ENCODE results near the gene UNK.
A peak's percentile ranks its signal among the peaks of the same experiment; 100 is the strongest.
"Not testable (repeated sequence)": the region's sequence is repeated elsewhere in the genome, so short reads cannot be mapped to it uniquely, and the experiment has no call there.

Gene UNK

DNA sequence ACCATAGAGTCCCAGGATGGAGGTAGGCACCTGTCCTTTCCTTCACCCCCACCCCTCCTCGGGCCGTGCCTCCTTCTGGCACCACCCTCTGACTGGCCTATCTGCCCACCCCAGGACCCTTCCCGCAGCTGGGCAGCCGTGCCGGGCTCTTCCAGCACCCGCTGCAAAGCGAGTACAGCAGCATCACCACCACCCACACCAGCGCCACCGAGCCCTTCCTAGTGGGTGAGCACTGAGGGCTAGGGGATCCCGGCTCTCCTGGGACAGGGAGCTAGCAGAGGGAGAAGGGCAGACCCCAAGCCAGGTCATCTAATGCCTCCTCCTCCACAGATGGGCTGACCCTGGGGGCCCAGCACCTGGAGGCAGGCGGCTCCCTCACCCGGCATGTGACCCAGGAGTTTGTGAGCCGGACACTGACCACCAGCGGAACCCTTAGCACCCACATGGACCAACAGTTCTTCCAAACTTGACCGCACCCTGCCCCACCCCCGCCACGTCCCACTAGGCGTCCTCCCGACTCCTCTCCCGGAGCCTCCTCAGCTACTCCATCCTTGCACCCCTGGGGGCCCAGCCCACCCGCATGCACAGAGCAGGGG, 27.4 kb upstream of the UNK start:
- Mint-ChIP-seq H3K27me3 (peaks cover 15% of the 10 kb centered on the region), H3K27ac (no peak overlapping the region), H3K36me3 (no peaks in the 10 kb centered on the region), H3K4me1 (peaks cover 16% of the 10 kb centered on the region), H3K9me3 (no peaks in the 10 kb centered on the region), H3K4me3 (no peak overlapping the region)
- CTCF ChIA-PET, result interaction anchor here (1.8 to 9.8 kb wide), 3 partner anchors 6 to 124 kb away, joined by 5 to 110 read pairs (median 5); partner anchors contain the start of gene SMIM5
- no peak for DNase-seq

DNA sequence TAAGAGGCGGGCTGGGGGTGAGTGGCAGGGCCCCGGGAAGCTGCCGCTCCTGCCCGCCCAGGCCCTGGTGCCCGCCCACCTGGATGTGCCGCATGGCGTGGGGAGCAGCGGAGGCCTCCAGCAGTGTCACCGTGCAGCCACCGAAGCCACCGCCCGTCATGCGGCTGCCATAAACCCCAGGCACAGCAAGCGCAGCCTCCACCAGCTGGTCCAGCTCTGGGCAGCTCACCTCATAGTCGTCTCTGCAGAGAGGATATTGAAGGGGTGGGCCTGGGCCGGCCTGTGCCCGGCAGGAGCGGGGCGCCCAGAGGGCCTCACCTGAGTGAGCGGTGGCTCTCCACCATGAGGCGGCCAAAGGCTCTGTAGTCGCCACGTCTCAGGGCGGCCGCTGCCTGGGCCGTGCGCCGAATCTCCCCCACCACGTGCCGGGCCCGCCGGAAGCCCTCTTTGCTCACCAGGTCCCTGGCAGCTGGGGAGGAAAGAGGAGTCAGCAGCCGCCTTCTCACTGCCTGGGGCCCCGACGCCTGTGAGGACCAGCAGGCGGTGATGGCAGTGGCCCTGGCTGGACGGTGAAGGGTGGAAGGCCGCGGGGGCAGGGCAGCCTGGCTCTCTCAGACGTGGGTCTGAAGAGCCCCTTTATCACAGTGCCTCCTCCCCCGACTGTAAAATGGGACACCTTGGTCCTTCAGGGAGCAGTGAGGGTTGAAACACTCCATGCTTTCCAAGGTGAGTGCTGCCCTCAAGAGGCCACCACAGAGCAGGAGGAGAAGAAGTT, 26.3 kb upstream of the UNK start:
- CTCF ChIA-PET, result interaction anchor here (2.0 to 9.8 kb wide), 2 partner anchors 7 to 72 kb away, joined by 5 to 110 read pairs; no protein-coding TSS in a partner anchor
- no peaks in the 10 kb centered on the region for H3K9me3 Mint-ChIP-seq
- H3K27ac Mint-ChIP-seq, result no peak overlapping the region
- peaks cover 4% of the 10 kb centered on the region for H3K27me3 Mint-ChIP-seq
- DNase-seq, result no peak
- H3K36me3 Mint-ChIP-seq, result peaks cover 2% of the 10 kb centered on the region
- H3K4me3 Mint-ChIP-seq, result no peak overlapping the region
- H3K4me1 Mint-ChIP-seq, result peaks cover 17% of the 10 kb centered on the region

DNA sequence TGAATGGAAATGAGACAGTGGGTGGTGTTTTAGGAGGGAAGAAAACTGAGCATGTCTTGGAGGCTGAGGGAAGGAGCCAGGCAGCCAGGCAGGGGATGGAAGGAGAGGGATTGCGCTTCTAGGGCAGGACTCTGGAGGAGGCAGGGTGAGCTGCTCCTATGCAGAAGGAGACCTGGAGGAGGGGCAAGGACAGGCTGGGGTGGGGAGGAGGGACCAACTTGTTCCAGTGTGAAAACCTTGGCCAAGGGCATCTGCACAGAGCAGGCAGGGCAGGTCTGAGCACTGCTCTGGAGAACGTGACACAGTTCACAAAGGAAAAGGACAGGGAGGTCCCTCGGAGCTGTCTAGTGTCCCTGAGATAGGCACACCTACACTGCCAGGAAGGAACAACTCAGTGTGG, 25.1 kb upstream of the UNK start:
- Mint-ChIP-seq H3K4me3 (no peak overlapping the region), H3K9me3 (no peaks in the 10 kb centered on the region), H3K27ac (no peak overlapping the region), H3K4me1 (peaks cover 22% of the 10 kb centered on the region), H3K36me3 (peaks cover 2% of the 10 kb centered on the region), H3K27me3 (peaks cover 4% of the 10 kb centered on the region)
- CTCF ChIA-PET, result interaction anchor here (0.7 to 9.8 kb wide), 4 partner anchors 9 to 101 kb away, joined by 3 to 110 read pairs (median 4); no protein-coding TSS in a partner anchor
- DNase-seq, result no peak

DNA sequence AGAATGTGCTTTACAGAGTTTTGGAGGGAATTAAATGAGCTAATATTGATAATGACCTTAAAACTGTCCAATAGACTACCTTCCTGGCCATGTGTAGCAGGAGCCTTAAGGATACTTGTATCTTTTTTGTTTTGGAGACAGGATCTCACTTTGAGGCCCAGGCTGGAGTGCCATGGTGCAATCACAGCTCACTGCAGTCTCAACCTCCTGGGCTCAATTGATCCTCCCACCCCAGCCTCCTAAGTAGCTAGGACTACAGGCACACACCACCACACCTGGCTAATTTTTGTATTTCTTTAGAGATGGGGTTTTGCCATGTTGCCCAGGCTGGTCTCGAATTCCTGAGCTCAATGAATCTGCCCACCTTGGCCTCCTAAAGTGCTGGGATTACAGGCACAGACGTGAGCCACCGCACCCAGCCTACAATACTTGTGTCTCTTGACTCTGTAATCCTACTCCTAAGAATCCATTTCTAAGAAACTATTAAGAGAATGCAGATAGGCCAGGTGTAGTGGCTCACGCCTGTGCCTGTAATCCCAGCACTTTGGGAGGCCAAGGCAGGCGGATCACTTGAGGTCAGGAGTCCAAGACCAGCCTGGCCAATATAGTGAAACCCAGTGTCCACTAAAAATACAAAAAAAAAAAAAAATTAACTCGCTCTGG, 24.5 kb upstream of the UNK start:
- peaks cover 17% of the 10 kb centered on the region for H3K4me1 Mint-ChIP-seq
- CTCF ChIA-PET, result interaction anchor here (0.7 to 9.8 kb wide), 4 partner anchors 9 to 102 kb away, joined by 3 to 110 read pairs (median 4); no protein-coding TSS in a partner anchor
- H3K4me3 Mint-ChIP-seq, H3K27ac Mint-ChIP-seq, H3K9me3 Mint-ChIP-seq, DNase-seq, H3K27me3 Mint-ChIP-seq, H3K36me3 Mint-ChIP-seq: not testable (repeated sequence)

DNA sequence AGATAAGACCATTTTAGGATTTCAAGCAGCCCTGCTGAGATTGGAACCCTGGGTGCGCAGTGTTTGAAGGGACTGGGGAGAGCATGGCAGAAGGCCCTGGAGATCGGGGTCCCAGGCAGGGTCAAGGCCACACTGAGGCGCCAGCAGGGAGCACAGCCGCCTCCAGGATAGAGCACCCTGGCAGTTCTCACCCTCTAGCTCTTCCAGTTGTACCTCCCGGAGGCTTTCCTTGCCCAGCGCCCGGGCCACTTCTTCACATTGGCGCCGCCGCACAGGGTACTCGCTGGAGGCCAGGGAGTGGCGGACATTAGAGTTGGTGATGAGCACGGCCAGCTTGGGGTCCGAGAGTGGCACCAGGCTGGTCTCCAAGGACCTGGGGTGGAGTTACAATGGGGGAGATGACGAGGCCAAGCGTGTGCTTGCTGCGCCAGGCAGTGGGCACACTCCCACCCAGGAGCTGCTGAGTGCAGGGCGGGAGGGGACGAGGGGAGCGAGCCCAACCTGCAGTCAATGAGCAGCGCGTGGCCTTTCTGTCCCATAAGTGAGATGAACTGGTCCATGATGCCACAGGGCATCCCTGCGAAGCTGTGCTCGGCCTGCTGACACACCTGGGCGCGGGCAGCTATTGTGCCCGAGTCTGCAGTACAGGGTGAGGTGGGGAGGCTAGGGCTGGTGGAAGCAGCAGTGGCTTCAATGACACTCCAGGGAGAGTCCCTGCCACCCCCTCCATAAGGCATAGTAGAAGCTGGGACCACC, 21.9 kb upstream of the UNK start:
- Mint-ChIP-seq H3K4me1 (peaks cover 17% of the 10 kb centered on the region), H3K27me3 (peaks cover 10% of the 10 kb centered on the region), H3K4me3 (peak overlapping the region; percentile 45), H3K36me3 (peaks cover 2% of the 10 kb centered on the region), H3K27ac (no peak overlapping the region), H3K9me3 (no peaks in the 10 kb centered on the region)
- CTCF ChIA-PET, result interaction anchor here (0.6 to 9.8 kb wide), 9 partner anchors 8 to 143 kb away, joined by 3 to 110 read pairs (median 4); partner anchors contain the start of gene SMIM5
- DNase-seq, result no peak

DNA sequence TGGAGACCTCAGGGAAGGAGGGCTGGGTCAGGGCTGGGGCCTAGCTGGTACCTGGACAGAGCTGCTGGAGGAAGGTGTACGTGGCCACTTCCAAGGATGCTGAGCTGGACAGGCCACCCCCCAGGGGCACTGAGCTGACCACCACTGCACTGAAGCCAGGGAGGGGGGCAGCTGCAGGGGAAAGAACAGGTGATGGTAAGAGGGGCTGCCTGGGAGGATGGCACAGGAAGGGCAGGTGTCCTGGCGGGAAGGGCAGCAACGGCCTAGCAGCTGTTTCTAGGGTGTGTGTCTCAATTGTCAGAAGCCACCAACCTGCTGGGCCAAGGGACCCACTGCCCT, 21.4 kb upstream of the UNK start:
- H3K4me3 Mint-ChIP-seq, result peak overlapping the region; percentile 51
- H3K9me3 Mint-ChIP-seq, result no peaks in the 10 kb centered on the region
- H3K36me3 Mint-ChIP-seq, result peaks cover 2% of the 10 kb centered on the region
- H3K27ac Mint-ChIP-seq, result no peak overlapping the region
- no peak for DNase-seq
- peaks cover 15% of the 10 kb centered on the region for H3K27me3 Mint-ChIP-seq
- CTCF ChIA-PET, result interaction anchor here (0.6 to 9.8 kb wide), 8 partner anchors 12 to 143 kb away, joined by 3 to 110 read pairs (median 10); no protein-coding TSS in a partner anchor
- H3K4me1 Mint-ChIP-seq, result peaks cover 17% of the 10 kb centered on the region

DNA sequence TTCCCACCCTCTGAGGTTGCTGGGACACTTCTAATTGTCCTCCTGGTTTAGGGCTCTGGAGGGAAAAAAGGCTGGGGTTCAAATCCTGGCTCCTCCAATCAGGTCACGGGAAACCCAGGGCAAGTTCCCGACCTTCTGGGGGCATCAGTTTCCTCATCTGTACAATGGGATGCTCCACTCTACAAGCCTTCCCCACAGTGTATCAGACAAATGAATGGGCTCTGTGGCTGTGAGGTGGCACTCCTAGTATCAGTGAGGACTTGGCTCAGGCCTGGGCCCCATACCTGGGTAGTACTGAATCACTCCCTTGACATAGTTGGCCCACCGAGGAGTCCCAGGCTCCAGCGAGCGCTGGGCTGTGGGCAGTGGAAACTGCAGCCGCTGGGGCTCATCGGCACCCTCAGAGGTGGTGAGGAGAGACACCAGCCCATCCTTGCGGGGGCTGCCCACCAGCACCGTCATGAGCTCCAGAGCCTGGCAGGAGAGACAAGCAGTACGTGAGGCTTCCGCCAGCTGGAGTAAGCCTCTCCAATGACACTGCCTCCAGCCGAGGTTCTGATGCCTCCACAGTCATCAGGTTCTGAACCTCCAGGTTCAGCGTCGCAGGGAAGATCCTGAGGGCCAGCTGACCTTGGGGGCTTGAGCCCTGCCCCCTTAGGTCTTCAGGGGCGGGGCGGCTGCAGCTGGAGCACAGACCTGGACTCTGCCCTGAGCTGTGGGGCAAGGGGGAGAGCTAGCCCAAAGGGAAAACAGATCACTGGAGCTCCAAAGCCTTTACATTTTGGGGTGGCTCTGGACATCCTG, 20.8 kb upstream of the UNK start:
- CTCF ChIA-PET, result interaction anchor here (0.6 to 9.8 kb wide), 18 partner anchors 9 to 242 kb away, joined by 3 to 110 read pairs (median 5); no protein-coding TSS in a partner anchor
- no peaks in the 10 kb centered on the region for H3K9me3 Mint-ChIP-seq
- H3K27ac Mint-ChIP-seq, result peak overlapping the region; percentile 33
- H3K4me1 Mint-ChIP-seq, result peaks cover 17% of the 10 kb centered on the region
- H3K36me3 Mint-ChIP-seq, result peaks cover 2% of the 10 kb centered on the region
- peak overlapping the region; percentile 78 for H3K4me3 Mint-ChIP-seq
- peaks cover 16% of the 10 kb centered on the region for H3K27me3 Mint-ChIP-seq
- no peak for DNase-seq

DNA sequence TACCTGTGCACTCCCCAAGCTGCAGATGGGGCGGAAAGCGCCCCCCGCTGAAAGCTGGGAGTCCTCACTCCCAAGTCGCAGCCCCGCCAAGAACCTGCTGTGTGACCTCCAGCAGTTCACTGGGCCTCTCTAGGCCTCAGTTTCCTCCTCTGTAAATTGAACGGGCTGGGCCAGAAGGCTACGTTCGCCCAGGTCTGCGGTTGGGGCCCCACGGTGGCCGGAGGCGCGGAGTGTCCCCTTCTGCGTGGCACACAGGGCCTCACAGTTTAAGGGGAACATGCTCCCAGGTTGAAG, 20.2 kb upstream of the UNK start:
- Mint-ChIP-seq H3K4me3 (peak overlapping the region; percentile 78), H3K27ac (peak overlapping the region; percentile 76), H3K4me1 (peaks cover 17% of the 10 kb centered on the region), H3K36me3 (peaks cover 2% of the 10 kb centered on the region), H3K9me3 (no peaks in the 10 kb centered on the region), H3K27me3 (peaks cover 16% of the 10 kb centered on the region)
- CTCF ChIA-PET, result interaction anchor here (0.9 to 9.8 kb wide), 19 partner anchors 9 to 241 kb away, joined by 3 to 110 read pairs (median 4); no protein-coding TSS in a partner anchor
- no peak for DNase-seq

DNA sequence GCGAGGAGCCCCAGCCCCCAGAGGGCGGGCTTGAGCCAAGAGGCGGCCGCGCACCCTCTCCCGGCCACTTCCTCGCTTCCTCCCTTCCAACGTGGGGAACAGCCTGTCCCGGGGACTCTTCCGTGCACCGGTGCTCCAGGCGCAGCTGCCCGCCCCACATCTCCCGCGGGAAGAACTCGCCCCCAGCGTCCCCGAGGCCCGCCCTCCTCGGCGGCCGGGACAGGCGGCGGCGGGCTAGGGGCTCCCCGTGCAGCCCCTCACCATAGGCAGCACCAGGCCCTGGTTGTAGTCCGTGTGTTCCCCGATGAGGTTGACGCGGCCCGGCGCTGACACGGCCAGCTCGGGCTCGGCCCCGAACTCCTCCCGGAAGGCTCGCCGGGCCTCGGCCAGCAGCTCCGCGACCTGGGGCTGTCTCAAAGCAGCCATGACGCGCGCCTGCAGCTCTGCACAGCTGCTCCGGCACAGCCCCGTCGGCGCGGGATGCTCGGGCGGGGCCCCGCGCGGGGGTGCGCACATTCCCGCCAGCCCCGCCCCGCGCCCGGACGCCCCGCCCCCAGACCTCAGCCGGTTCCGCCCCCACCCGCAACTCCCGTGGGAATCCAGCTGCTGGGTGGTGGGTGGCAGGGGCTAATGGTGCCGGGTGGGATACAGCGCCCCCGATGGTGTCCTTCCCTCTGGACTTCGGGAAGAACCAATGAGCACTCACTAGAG, 19.7 kb upstream of the UNK start, which contains the start of gene GALK1:
Gene GALK1 (minus strand): TSS at position 482 of the 711 bp plus-strand sequence. CDS start 56 bp downstream, at position 426.
- peaks cover 16% of the 10 kb centered on the region for H3K27me3 Mint-ChIP-seq
- peak; percentile 82 for DNase-seq
- H3K4me1 Mint-ChIP-seq, result peaks cover 17% of the 10 kb centered on the region
- no peaks in the 10 kb centered on the region for H3K9me3 Mint-ChIP-seq
- H3K27ac Mint-ChIP-seq, result peak within 1 kb of the TSS; percentile 76
- CTCF ChIA-PET, result interaction anchor here (0.7 to 9.8 kb wide), 22 partner anchors 8 to 241 kb away, joined by 3 to 110 read pairs (median 4); no protein-coding TSS in a partner anchor
- peak within 1 kb of the TSS; percentile 78 for H3K4me3 Mint-ChIP-seq
- peaks cover 2% of the 10 kb centered on the region for H3K36me3 Mint-ChIP-seq

DNA sequence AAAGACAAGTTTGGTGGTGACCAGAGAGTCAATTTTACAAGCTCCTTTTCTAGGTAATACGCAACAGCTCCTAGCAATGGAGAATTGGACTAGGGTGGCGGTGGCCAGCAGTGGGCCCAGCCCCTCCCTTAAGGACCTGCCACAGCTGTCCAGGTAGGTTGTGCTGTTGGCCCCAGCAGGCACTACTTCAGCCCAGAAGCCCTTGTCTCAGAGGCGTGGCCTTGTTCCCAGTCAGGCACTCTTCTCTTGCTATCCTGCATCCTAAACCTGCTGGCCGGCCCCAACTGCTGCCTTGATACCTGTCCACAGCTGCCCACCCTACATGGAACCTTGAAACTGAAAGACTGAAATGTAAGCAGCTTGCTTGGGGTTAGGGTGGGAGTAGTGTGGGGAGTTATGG, 18.6 kb upstream of the UNK start:
- CTCF ChIA-PET, result interaction anchor here (1.2 to 9.8 kb wide), 7 partner anchors 9 to 91 kb away, joined by 3 to 110 read pairs (median 8); no protein-coding TSS in a partner anchor
- no peaks in the 10 kb centered on the region for H3K9me3 Mint-ChIP-seq
- peaks cover 2% of the 10 kb centered on the region for H3K36me3 Mint-ChIP-seq
- H3K27me3 Mint-ChIP-seq, result peaks cover 16% of the 10 kb centered on the region
- peak overlapping the region; percentile 46 for H3K4me3 Mint-ChIP-seq
- H3K27ac Mint-ChIP-seq, result no peak overlapping the region
- no peak for DNase-seq
- peaks cover 17% of the 10 kb centered on the region for H3K4me1 Mint-ChIP-seq

DNA sequence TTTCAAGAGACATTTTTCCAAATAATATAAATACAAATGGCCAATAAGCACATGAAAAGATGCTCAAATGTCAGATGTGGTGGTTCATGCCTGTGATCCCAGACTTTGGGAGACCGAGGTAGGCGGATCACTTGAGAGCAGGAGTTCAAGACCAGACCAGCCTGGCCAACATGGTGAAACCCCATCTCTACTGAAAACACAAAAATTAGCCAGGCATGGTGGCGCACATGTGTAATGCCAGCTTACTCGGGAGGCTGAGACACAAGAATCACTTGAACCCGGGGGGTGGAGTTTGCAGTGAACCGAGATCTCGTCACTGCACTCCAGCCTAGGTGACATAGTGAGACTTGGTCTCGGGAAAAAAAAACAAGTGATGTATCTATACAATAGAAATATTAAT, 16.7 kb upstream of the UNK start:
- Mint-ChIP-seq H3K36me3 (no peaks in the 10 kb centered on the region), H3K27me3 (peaks cover 21% of the 10 kb centered on the region), H3K27ac (no peak overlapping the region), H3K9me3 (no peaks in the 10 kb centered on the region), H3K4me3 (no peak overlapping the region), H3K4me1 (peaks cover 19% of the 10 kb centered on the region)
- no peak for DNase-seq
- CTCF ChIA-PET, result interaction anchor here (0.7 kb wide), 1 partner anchor 301 kb away, joined by 5 read pairs; no protein-coding TSS in a partner anchor

DNA sequence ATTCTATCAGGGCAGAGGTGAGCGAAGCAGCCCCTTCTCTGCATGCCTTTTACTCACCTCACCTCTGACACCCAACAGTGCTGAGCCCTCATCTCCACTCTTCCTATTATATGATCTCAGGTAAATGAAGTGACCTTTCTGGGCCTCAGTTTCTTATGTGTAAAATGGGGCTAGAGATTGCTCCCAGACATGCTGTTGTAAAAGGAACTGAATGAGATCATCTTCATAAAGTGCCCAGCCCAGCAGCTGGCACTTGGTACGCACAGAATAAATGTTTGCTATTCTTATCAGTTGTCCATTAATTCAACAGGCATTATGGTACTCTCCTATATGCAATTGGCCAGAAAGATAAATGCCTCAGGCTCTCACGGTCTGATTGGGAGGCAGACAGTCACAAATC, 15.1 kb upstream of the UNK start:
- CTCF ChIA-PET, result no interaction called here
- H3K4me1 Mint-ChIP-seq, result peaks cover 4% of the 10 kb centered on the region
- H3K9me3 Mint-ChIP-seq, result no peaks in the 10 kb centered on the region
- H3K36me3 Mint-ChIP-seq, result no peaks in the 10 kb centered on the region
- H3K4me3 Mint-ChIP-seq, result no peak overlapping the region
- no peak for DNase-seq
- no peak overlapping the region for H3K27ac Mint-ChIP-seq
- H3K27me3 Mint-ChIP-seq, result peaks cover 21% of the 10 kb centered on the region
